ENCODE measurements around the gene CTBP1.

CTBP1 gene

DNA sequence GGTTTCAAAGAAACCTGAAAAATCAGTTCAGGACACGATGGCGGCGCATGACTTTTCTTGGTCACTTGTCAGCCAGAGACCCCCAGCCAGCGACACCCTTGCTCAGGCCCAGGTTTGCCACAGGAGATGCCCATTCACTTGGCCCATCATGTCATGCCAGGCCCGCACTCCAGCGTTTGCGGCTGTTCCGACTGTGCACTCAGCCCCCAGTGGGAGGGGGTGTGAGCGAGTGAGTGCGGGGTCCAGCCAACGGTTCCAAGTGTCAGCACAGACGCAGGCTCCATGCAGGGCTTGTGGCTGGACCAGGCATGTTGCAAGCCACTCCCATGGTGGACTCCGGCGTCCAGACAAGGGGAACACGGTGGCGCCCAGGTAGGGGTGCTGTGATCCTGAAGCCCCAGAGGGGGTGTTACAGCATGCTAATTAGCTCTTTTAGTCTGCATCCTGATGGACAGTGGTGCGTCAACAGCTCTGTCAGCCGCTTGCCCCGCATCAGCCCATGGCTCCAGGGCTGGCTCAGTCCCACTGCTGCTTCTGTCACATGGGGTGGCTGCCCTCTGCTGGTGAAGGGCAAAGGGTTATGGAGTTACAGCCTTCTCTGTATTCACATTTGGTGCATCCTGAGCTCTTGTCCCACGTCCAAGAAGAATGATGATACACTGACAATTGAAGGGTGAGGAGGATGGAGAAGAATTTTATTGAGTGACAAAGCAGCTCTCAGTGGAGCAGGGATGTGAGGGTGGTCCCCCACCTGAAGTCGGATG, 37.0 kb upstream of the CTBP1 start:
- H3K4me3 ChIP-seq (replicated peaks; ENCODE audit: low read depth, low read length) = no peak overlapping the region
- no peak for DNase-seq (ENCODE audit: extremely low read depth, insufficient read length)
- TF ChIP-seq, protein P1, sequence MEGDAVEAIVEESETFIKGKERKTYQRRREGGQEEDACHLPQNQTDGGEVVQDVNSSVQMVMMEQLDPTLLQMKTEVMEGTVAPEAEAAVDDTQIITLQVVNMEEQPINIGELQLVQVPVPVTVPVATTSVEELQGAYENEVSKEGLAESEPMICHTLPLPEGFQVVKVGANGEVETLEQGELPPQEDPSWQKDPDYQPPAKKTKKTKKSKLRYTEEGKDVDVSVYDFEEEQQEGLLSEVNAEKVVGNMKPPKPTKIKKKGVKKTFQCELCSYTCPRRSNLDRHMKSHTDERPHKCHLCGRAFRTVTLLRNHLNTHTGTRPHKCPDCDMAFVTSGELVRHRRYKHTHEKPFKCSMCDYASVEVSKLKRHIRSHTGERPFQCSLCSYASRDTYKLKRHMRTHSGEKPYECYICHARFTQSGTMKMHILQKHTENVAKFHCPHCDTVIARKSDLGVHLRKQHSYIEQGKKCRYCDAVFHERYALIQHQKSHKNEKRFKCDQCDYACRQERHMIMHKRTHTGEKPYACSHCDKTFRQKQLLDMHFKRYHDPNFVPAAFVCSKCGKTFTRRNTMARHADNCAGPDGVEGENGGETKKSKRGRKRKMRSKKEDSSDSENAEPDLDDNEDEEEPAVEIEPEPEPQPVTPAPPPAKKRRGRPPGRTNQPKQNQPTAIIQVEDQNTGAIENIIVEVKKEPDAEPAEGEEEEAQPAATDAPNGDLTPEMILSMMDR (IDR thresholded peaks at IDR 0.05; ENCODE audit: insufficient read depth, low read length, poor library complexity, severe bottlenecking) = peak; percentile 34

DNA sequence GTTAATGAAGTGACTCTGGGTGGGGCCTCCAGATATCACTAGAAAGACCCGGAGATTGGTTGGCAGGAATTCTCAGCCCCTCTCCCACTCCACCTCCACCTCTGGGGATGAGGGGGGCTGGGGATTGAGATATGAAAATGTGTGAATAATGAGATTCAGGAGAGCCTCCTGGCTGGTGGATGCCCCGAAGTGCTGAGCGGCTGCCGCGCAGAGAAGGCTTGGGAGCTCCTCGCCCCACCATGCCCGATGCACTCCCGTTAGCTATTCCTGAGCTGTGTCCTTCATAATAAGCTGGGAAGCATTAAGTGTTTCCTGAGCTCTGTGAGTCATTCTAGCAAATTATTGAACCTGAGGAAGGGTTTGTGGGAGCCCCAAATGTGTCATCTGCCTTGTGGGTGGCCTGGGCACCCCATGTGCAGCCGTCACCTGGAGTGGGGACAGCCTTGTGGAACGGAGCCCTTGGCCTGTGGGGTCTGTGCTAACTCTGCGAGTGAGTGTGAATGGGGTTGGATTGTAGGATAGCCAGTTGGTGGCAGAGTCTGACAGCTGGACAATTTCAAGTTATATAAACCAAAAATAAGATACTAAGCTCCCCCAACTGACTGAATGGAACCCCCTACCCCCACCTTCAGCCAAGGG, 36.3 kb upstream of the CTBP1 start:
- H3K36me3 ChIP-seq (ENCODE audit: control insufficient read depth, insufficient read depth, low read length) = no peaks in the 10 kb centered on the region
- TF ChIP-seq, protein P1 (IDR thresholded peaks at IDR 0.05; ENCODE audit: insufficient read depth, low read length, poor library complexity, severe bottlenecking) = no peak
- no peaks in the 10 kb centered on the region for H3K27me3 ChIP-seq (replicated peaks; ENCODE audit: control insufficient read depth, insufficient read depth, low read length)
- DNase-seq (ENCODE audit: extremely low read depth, insufficient read length) = no peak
- no peak overlapping the region for H3K4me3 ChIP-seq (replicated peaks; ENCODE audit: low read depth, low read length)

More for the DNA sequence above, 37.0 kb upstream of the CTBP1 start:
- Histone ChIP-seq H3K36me3 (ENCODE audit: control insufficient read depth, insufficient read depth, low read length) (no peaks in the 10 kb centered on the region), H3K27me3 (replicated peaks; ENCODE audit: control insufficient read depth, insufficient read depth, low read length) (no peaks in the 10 kb centered on the region)

DNA sequence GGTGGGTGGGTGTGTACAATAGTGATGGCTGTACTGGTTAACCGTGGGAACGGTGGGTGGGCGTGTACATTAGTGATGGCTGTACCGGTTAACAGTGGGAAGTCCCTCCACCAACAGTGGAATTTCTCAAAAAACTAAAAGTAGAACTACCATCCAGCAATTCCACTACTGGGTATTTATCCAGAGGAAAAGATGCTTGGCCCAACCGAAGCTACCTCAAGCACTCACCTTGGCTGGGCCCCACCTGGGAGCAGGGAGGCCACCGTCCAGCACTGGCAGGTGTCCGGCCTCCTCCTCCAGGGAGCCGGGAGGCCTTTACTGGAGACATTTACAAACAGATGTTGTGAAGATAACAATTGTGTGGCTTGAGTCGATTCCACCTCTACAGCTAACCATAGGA, 34.8 kb upstream of the CTBP1 start:
- Histone ChIP-seq H3K4me3 (replicated peaks; ENCODE audit: low read depth, low read length) (no peak overlapping the region), H3K36me3 (ENCODE audit: control insufficient read depth, insufficient read depth, low read length) (no peaks in the 10 kb centered on the region), H3K27me3 (replicated peaks; ENCODE audit: control insufficient read depth, insufficient read depth, low read length) (no peaks in the 10 kb centered on the region)
- TF ChIP-seq, protein P1 (IDR thresholded peaks at IDR 0.05; ENCODE audit: insufficient read depth, low read length, poor library complexity, severe bottlenecking) = no peak
- DNase-seq (ENCODE audit: extremely low read depth, insufficient read length) = no peak

DNA sequence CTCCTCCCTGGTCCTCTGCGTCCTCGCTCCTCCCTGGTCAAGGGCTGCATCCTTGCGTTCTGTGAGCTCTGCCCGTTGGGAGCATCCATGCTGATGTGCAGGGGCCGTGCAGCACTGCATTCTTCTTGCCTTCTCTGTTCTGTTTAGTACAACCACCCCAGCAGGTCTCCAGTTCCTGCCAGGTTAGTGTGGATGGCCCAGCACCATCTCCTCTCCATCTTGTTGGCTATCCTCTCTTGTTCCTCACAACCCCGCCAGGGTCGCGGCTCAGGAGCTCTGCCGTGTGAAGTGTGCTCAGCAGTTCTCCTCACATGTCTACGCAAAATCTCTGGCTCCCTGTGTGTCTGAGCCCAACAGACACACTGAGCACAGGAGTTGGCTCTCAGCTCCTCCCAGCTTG, 30.3 kb upstream of the CTBP1 start:
- Histone ChIP-seq H3K36me3 (ENCODE audit: control insufficient read depth, insufficient read depth, low read length) (no peaks in the 10 kb centered on the region), H3K4me3 (replicated peaks; ENCODE audit: low read depth, low read length) (no peak overlapping the region), H3K27me3 (replicated peaks; ENCODE audit: control insufficient read depth, insufficient read depth, low read length) (no peaks in the 10 kb centered on the region)
- TF ChIP-seq, protein P1 (IDR thresholded peaks at IDR 0.05; ENCODE audit: insufficient read depth, low read length, poor library complexity, severe bottlenecking) = no peak
- no peak for DNase-seq (ENCODE audit: extremely low read depth, insufficient read length)

DNA sequence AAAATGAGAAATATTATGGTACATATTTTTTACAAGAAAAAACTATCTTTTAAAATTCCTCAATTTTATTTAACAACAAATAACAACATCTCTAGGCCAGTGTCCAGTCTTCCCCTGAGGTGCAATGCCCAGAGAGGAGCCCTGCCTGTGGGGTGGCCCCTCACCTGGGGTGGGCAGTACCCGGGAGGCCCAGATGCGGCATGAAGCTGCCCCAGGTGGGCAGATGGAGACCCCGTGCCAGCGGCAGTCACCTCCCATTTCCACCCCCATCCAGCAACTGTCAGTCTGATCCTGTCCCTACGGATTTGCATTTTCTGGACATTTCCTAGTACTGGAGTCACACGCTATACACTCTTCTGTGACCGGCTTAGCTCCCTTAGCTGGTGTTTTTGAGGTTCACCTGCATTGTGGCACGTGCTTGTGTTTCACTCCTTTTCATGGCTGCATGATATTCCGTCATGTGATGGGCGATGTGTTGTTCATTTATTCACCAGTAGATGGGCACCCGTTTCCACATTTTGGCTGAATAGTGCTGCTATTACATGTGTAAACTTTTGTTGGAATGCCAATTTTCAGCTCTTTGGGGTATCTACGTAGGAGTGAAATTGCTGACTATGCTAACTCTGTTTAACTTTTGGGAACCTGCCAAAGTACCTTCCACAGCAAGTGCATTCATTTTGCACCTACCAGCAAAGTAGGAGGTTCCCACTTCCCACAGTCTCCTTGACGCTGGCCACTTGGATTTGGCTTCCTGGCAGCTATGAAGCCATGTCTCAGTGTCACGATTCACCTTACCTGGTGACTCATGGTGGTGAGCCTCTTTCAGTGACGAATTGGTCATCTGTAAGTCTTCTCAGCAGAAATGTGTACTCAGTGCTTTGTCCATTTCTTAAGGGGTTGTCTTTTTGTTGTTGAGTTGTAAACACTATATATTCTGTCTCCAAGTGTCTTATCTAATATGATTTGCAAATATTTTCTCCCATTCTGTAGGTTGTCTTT, 29.0 kb upstream of the CTBP1 start:
- DNase-seq (ENCODE audit: extremely low read depth, insufficient read length) = no peak
- Histone ChIP-seq H3K4me3 (replicated peaks; ENCODE audit: low read depth, low read length) (no peak overlapping the region), H3K27me3 (replicated peaks; ENCODE audit: control insufficient read depth, insufficient read depth, low read length) (no peaks in the 10 kb centered on the region), H3K36me3 (ENCODE audit: control insufficient read depth, insufficient read depth, low read length) (no peaks in the 10 kb centered on the region)
- TF ChIP-seq, protein P1 (IDR thresholded peaks at IDR 0.05; ENCODE audit: insufficient read depth, low read length, poor library complexity, severe bottlenecking) = no peak
